ENCODE results near the gene CYFIP1. TPM values are rescaled to one million over a fixed set of nuclear protein-coding genes. Genes with fewer than 3 reads are reported as not detected.

Gene CYFIP1
- polyA plus RNA-seq, 12 donors, result 45.7 to 86.4 (median 54.5) TPM; not detected in 1

DNA sequence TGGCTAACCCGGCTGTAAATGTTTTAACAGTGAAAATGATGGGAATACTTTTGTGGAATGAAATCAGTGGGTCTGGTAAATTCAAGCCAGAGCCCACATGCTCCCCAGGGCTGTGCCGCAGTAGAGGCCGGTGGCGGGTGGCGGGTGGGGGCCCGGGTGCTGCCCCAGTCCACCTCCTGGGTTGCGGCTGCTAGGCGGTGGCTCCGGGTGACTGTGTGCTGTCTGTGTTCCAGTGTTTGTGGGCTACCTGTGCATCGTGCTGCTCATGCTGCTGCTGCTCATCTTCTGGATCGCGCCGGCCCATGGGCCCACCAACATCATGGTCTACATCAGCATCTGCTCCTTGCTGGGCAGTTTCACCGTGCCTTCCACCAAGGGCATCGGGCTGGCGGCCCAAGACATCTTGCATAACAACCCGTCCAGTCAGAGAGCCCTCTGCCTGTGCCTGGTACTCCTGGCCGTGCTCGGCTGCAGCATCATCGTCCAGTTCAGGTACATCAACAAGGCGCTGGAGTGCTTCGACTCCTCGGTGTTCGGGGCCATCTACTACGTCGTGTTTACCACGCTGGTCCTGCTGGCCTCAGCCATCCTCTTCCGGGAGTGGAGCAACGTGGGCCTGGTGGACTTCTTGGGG lies 156.6 kb downstream of the CYFIP1 start:
- no peak for DNase-seq

- DNase-seq, result no peak
Measured at GRCh38 chr15:22819651-22820050, 160.5 kb downstream of the CYFIP1 start.

Other genes with a start within 250 kb of the CYFIP1 start
- 10 to 100 TPM in 1 of 12 donors, 1 to 10 TPM in 10, not detected in 1; 5.8 to 10.0 (median 7.5) TPM for gene NIPA1, start 193.7 kb downstream of the CYFIP1 start, polyA plus RNA-seq (ENCODE audit: insufficient read length in 12 of 12)
- 10 to 100 TPM in 11 of 12 donors, not detected in 1; 30.3 to 50.1 (median 43.4) TPM for gene NIPA2, start 141.7 kb downstream of the CYFIP1 start, polyA plus RNA-seq (ENCODE audit: insufficient read length in 12 of 12)
- gene TUBGCP5, start 59.2 kb upstream of the CYFIP1 start, polyA plus RNA-seq (ENCODE audit: insufficient read length in 12 of 12), result 10 to 100 TPM in 10 of 12 donors, 1 to 10 TPM in 1, not detected in 1; 9.7 to 31.5 (median 16.2) TPM
- gene GOLGA6L1, start 156.5 kb upstream of the CYFIP1 start, polyA plus RNA-seq (ENCODE audit: insufficient read length in 12 of 12), result under 1 TPM in 2 of 12 donors, not detected in 10; 0.07 to 0.08 TPM